Measurements from ENCODE around the gene C6orf52.
"Not testable (repeated sequence)": the region's sequence is repeated elsewhere in the genome, so short reads cannot be mapped to it uniquely, and the experiment has no call there.

Gene C6orf52

GRCh38 chr6:10695086-10695657, 756 bp upstream of the C6orf52 start:
- DNase-seq: no peak

DNA sequence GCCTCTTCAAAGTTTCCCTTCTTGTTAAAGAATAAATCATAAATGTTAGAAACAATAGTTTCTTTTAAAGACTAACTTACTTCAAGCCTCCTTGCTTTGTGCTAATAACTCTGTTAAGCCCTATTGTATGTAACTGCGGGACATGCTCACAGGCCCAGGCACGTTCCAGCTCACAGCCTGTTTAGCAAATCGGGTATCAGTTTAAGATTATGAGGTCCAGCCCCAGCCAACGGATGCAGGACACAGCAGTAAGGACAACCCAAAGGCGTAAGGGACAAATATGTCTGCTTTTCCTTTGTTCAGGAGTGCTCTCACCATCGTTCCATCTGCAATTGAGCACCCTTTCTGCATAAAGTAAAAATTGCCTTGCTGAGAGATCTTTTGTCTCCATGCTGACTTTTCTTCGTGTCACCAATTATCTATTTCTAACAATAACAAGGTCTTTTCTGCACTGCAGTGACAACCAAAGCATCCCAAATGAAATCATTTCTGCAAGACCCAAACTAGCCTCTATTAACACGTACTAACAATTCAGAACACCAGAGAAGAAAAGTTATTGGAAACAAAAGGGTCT, 1.4 kb downstream of the C6orf52 start:
- no peak for DNase-seq

DNA sequence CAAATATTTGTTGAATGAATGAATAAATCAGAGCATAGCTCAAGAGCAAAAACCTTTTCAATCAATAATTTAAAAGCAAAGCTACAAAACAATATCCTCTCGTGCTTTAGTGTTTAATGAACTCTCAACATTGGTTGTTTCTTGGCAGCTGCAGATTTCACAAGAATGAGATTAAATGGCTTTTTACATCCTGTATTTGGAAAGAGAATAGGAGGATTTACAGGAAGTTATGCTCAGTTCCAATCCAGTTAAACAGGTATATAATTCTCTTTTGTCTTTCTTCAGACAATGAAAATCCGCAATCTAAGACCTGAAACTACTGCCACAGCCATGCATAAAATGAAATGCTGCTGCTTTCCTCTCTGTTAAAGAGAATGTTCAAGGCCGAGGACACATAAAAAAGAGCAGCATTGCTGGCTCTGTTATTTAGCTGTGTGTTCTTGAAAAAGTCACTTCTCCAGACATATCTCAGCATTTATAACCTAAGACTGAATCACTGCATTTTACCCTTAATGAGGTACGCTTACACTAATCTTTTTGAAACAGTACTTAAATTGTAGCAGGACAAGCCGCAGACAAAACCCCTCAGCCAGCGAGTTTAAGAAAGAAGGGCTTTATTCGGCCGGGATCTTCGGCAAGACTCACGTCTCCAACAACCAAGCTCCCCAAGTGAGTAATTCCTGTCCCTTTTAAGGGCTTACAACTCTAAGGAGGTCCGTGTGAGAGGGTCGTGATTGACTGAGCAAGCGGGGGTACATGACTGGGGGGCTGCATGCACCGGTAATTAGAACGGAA, 3.6 kb downstream of the C6orf52 start:
- DNase-seq: no peak

DNA sequence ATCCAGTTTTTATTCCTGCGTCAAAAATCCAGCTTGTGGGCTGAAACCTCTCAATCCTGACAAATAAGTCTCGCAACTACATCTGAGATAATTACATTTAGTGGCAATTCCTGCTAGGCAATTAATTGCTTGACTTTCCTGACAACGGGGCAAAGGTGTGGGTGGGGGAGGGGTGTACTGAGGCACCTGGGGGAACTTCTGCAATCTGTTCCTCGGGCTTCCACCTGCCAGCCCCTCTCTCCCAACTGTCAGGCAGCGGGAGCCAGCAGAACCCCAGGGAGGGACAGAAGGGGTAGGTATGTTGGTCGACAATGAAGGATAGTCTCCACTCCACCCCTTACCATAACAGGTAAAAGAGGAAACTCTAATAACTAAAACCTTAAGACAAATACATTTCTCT, 6.8 kb downstream of the C6orf52 start:
- DNase-seq: no peak

DNA sequence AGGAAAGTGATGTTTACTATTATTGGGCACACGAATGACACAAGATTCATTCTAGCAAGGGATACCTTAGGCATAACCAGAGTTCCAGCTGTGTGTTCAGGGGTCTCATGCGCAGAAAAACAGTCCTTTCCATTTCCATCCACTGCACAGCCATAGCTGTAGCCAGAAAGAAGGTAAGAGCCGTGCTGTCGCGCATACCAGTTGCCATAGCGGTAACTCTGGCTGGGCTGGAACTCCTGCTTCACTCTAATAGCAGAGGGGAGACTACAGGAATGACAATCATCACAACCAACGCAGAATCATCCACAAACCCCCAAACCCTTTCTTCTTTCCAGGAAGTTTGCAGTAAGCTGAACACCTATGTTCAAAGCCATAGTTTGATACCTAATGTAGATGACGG, 7.5 kb downstream of the C6orf52 start:
- no peak for DNase-seq

DNA sequence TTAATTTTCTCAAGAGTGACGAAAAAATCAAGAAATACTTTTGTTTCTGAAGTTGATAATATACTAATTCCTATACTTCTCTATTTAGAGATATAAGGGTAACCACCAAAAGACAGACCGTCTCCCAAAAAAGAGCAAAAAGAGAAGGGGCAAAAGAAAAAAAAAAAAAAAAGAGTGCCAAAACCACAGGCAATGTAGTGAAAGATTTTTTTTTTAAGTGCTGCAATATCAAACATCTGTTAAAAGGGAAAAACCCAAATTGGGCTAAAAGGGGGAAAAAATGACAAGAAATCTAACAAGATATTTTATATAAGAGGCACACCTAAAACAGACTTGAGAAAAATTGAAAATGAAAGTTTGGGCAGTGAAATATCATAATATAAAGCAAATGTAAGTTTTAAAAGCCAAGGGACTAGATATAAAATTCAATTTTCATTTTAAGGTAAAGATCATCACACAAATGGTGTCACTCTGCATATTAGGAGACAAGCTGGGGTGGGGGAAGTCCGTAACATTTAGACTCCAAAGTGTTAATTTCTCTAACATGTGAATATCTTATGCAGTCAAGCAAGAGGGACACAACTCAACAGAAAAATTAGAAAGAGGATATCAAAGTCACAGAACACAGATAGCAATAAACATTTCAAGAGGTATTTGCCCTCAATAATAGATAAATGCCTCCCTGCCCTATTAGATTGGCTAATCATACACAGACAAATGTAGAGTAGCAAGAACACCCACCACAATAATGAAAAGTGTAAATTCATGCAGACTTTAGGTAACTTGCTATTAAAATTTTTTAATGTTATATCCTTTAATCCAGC, 9.1 kb downstream of the C6orf52 start:
- no peak for DNase-seq

DNA sequence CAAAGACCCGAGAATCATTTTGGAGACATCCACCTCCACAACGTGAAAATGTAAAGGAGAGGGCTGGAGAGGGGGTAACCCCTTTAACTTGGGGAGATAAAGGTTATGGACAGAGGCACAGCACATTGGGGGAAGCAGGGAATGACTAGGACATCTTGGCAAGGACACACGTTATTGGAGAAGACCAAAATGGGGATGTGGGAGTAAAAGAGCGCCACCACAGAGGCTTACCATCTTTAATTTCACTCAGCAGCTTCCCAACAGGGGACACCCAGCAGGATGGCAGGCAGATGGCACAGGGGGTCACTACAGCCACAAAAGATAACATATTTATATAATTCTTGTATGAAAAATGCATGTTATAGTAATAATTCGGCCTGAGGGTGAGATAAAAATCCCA, 9.8 kb downstream of the C6orf52 start:
- DNase-seq: no peak

DNA sequence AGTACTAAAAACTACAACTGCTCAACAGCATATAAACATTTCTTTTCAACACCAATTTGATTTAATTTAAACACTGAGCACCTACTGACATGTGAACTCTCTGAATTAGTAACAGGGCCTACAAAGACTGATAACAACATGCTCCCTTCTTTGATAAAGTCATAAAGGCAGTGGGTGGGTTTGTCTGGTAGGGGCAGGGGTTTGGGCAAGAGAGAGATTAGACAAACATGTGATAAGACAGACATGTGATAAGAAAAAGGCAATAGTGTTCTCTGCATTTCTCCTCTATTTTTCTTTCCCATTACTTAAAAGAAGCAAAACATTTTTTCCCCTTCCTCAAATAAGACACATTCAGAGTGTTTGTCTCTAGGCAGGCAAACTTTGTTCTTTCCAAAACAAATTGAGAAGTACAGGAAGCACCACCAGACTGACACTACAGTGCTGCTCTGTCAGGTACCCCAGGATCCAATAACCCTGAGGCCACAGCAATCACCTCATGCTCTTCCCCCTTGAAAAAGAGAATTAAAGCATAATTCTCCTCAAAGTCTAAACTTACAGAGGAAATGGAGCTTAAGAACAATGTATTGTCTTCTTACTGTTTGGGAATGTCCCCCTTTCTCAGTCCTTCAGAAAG, 11.9 kb downstream of the C6orf52 start:
- no peak for DNase-seq

DNA sequence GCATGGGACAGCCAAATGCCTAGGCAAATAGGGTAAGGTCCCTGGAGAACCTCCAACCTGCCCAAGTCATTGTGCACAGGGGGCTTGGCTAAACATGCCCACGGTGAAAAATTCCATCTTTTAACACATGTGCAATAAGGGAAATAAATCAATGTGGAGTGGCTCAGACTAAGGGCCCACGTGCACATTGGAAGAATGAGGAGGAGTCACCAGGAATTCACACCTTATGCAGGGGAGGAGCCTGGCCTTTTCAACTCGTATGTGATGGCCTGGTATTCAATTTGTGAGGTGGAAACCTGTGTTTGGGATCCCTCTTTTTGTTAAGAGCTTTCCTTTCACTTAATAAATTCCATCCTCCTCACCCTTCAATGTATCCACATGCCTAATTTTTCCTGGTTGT, 12.6 kb downstream of the C6orf52 start:
- no peak for DNase-seq

DNA sequence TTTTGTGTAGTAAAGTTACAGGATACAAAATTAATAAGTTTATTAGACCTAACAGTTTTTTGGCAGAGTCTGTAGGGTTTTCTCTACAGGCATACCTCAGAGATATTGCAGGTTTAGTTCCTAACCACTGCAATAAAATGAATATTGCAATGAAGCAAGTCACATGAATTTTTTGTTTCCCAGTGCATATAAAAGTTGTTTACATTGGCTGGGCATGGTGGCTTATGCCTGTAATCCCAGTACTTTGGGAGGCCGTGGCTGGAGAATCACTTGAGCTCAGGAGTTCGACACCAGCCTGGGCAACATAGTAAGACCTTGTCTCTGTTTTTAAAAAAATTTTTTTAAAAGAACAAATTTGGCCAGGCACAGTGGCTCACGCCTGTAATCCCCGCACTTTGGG, 16.0 kb downstream of the C6orf52 start:
- no peak for DNase-seq

GRCh38 chr6:10676403-10676802, 18.0 kb downstream of the C6orf52 start:
- no peak for DNase-seq

- no peak for DNase-seq
These were observed 26.1 kb downstream of the C6orf52 start for GRCh38 chr6:10668126-10668917.

DNA sequence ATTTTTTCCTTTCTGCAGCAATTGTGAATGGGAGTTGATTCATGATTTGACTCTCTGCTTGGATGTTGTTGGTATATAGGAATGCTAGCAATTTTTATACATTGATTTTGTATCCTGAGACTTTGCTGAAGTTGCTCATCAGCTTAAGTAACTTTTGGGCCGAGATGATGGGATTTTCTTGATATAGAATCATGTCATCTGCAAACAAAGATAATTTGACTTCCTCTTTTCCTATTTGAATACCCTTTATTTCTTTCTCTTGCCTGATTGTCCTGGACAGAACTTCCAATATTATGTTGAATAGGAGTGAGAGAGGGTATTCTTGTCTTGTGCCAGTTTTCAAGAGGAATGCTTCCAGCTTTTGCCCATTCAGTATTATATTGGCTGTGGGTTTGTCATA, 28.8 kb downstream of the C6orf52 start:
- DNase-seq: not testable (repeated sequence)

GRCh38 chr6:10662742-10663141, 31.7 kb downstream of the C6orf52 start:
- DNase-seq: no peak

GRCh38 chr6:10662207-10662606, 32.2 kb downstream of the C6orf52 start:
- no peak for DNase-seq

DNA sequence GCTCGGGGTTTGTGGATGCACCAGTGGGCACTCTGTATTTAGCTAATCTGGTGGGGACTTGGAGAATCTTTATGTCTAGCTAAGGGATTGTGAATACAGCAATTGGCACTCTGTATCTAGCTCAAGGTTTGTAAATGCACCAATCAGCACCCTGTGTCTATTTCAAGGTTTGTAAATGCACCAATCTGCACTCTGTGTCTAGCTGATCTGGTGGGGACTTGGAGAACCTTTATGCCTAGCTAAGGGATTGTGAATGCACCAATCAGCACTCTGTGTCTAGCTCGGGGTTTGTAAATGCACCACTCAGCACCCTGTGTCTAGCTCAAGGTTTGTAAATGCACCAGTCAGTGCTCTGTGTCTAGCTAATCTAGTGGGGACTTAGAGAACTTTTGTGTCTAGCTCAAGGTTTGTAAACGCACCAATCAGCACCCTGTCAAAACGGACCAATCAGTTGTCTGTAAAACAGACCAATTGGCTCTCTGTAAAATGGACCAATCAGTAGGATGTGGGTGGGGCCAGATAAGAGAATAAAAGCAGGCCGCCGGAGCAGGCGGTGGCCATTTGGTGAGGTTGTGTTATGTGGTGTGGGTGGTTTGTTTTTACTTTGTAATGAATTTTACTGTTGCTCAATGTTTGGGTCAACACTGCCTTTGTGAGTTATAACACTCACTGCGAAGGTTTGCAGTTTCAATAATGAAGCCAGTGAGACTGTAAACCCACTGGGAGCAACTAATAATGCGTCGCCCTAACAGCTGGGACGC, 33.8 kb downstream of the C6orf52 start:
- DNase-seq: not testable (repeated sequence)

GRCh38 chr6:10659699-10660348, 34.6 kb downstream of the C6orf52 start:
- no peak for DNase-seq

DNA sequence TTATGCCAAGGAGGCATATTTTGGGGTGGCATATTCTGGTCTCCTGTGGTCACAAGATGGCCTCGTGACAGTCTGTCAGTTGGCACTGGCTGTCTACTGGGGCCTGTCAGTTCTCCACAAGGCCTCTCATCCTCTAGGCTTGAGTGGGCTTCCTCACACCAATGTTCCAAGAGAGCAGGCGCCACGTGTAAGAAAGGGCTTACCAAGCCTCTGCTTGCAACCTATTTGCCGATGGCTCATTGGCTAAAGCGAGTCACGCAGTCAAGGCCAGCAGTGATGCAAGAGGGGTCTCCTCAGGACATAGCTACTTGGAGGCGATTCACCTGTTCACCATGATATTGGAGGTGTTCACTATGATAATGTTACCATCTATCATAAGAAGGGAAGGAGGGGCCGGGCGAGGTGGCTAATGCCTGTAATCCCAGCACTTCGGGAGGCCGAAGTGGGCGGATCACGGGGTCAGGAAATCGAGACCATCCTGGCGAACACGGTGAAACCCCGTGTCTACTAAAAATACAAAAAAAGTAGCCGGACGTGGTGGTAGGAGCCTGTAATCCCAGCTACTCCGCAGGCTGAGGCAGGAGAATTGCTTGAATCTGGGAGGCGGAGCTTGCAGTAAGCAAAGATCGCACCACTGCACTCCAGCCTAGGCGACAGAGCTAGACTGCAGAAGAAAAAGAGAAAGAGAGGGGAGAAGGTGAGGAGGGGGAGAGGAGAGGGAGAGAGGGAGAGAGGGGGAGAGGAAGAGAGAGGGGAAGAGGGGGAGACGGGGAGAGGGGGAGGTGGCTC, 35.3 kb downstream of the C6orf52 start:
- DNase-seq: no peak

- DNase-seq: no peak
These were observed 38.8 kb downstream of the C6orf52 start for GRCh38 chr6:10655508-10656055.

GRCh38 chr6:10644225-10644624, 50.2 kb downstream of the C6orf52 start:
- DNase-seq: no peak

All from activated effector memory CD4-positive, alpha-beta T cell treated with anti-CD3 and anti-CD28 coated beads, Interleukin-2, amount 50 U/mL, for 16 hours (primary cell).